BJ (cell line): Measurements from ENCODE around the gene TNS3. TPM values are rescaled to one million over a fixed set of nuclear protein-coding genes. Genes with fewer than 3 reads are reported as not detected.

Source experiments
- CTCF ChIA-PET: fragments of 350-600 bp; formaldehyde crosslinking; extraction: SDS; loops from one replicate; lab custom pipeline; 2021; ENCODE audit warnings: antibody characterized with exemption, inconsistent platforms; lab: Yijun Ruan, JAX
- POLR2A ChIA-PET: fragments of 300-600 bp; sonication (Branson Sonifier 250); formaldehyde crosslinking; extraction: SDS; loops from one replicate; lab custom pipeline; 2021; ENCODE audit warnings: antibody characterized with exemption; lab: Charles Lee
- DNase-seq: peaks from one replicate; pipeline ENCODE4 v3.0.0-alpha.2; 2011; ENCODE audit warnings: low read depth
- H3K27me3 ChIP-seq: 2 replicates; pipeline ENCODE4 v1.6.0; 2011; ENCODE audit warnings: low read length; ENCODE audit not compliant: control insufficient read depth, insufficient read depth
- H3K36me3 ChIP-seq: 2 replicates; pipeline ENCODE4 v1.5.1; 2011; ENCODE audit warnings: low read length; ENCODE audit not compliant: control insufficient read depth, insufficient read depth
- H3K4me3 ChIP-seq: 2 replicates; pipeline ENCODE4 v1.5.1; 2011; ENCODE audit warnings: low read depth, mild to moderate bottlenecking, control low read depth, low read length
- polyA plus RNA-seq: library from polyadenylated mRNA; depleted of rRNA; stranded (reverse); fragments of >200 nt; gene quantifications from 2 replicates; pipeline ENCODE4 v1.2.3, GENCODE V29; 2011
- TF ChIP-seq, protein P1 (sequence below): IDR thresholded peaks from 2 replicates; pipeline ENCODE4 v1.5.1; 2011; ENCODE audit warnings: low read depth, mild to moderate bottlenecking, control low read depth, inconsistent platforms, low read length, moderate library complexity; ENCODE audit not compliant: insufficient read depth

TNS3 gene
- polyA plus RNA-seq, 1 experiment = 126 TPM

DNA sequence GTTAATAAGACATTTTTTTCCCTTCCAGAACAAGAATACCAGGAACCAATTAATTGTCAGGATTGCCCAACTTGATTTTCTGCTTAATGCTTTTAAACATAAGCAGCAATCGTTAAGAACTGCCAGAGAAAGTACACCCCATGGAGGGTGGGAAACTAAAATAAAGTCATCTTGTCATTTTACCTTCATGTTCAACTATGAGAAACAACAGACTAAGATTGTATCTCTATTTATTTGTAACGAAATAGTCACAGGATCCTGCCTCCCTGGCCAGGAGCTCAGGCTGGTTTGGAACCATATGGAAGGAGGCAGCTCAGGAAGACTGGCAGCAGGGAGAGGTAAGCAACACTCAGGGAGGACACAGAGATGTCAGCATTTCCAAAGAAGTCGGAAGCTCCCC is 129.6 kb downstream of the TNS3 start:
- POLR2A ChIA-PET = no interaction called here
- no peak for DNase-seq
- CTCF ChIA-PET = interaction anchor here (1.4 kb wide), 1 partner anchor 209 kb away, joined by 3 read pairs; no protein-coding TSS in a partner anchor
- Histone ChIP-seq H3K27me3 (no peaks in the 10 kb centered on the region), H3K4me3 (no peak overlapping the region), H3K36me3 (peaks cover 23% of the 10 kb centered on the region)
- TF ChIP-seq, protein P1, sequence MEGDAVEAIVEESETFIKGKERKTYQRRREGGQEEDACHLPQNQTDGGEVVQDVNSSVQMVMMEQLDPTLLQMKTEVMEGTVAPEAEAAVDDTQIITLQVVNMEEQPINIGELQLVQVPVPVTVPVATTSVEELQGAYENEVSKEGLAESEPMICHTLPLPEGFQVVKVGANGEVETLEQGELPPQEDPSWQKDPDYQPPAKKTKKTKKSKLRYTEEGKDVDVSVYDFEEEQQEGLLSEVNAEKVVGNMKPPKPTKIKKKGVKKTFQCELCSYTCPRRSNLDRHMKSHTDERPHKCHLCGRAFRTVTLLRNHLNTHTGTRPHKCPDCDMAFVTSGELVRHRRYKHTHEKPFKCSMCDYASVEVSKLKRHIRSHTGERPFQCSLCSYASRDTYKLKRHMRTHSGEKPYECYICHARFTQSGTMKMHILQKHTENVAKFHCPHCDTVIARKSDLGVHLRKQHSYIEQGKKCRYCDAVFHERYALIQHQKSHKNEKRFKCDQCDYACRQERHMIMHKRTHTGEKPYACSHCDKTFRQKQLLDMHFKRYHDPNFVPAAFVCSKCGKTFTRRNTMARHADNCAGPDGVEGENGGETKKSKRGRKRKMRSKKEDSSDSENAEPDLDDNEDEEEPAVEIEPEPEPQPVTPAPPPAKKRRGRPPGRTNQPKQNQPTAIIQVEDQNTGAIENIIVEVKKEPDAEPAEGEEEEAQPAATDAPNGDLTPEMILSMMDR = no peak

DNA sequence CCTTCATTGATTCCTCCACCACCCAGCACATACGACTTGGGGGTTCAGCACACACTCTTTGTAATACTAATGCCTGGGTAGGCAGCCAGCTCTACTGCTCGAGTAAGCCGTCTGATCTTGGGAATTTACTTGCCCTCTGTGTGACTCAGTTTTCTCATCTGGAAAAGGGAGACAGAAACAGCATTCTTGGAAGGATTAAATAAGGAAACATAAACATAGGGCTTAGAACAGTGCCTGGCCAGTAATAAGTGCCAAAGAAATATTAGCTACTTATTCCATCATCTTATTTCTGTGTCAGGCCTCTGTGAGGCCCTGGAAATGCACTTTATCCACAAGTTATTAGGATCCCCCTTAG is 130.1 kb downstream of the TNS3 start:
- TF ChIP-seq, protein P1 = no peak
- DNase-seq = no peak
- POLR2A ChIA-PET = interaction anchor here (0.6 kb wide), 1 partner anchor 110 kb away, joined by 3 read pairs; no protein-coding TSS in a partner anchor
- CTCF ChIA-PET = no interaction called here
- Histone ChIP-seq H3K27me3 (no peaks in the 10 kb centered on the region), H3K36me3 (peaks cover 28% of the 10 kb centered on the region), H3K4me3 (no peak overlapping the region)

DNA sequence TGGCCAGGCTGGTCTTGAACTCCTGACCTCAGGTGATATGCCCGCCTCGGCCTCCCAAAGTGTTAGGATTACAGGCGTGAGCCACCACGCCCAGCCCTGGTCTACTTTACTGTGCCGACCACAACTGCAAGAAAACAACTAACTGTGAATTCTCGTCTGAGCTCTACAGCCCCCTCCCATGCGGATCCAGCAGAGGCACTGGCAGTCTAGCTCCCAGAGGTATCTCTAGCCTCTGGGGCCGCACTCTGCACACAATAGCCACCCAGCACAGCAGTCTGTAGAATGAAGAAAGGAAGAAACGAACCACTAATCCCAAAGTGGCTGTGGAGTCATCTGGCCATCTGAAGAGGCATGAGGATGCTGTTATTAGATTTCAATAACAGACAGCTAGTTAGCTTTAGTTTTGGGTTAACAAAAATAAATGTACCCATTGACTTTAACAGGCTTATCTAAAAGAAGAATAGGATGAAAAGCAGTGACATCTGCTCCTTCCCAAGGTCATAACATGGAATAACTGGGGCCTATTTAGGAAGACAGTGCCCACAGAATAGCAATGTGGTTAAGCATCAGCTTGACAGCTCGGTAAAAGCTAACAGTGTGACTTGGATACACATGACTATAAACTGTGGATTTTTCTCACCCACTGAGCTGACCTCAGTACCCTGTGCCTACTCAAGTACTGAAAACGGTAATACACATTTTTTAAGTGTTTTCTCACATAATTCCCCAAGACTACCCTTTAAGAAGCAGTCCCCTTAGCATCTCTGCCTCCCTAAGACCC is 131.9 kb downstream of the TNS3 start:
- H3K36me3 ChIP-seq = peaks cover 22% of the 10 kb centered on the region
- DNase-seq = peak; percentile 90
- H3K27me3 ChIP-seq = no peaks in the 10 kb centered on the region
- H3K4me3 ChIP-seq = no peak overlapping the region
- TF ChIP-seq, protein P1 = no peak
- CTCF ChIA-PET = interaction anchor here (1.0 to 1.1 kb wide), 2 partner anchors 184 to 369 kb away, joined by 3 read pairs; no protein-coding TSS in a partner anchor
- POLR2A ChIA-PET = no interaction called here

DNA sequence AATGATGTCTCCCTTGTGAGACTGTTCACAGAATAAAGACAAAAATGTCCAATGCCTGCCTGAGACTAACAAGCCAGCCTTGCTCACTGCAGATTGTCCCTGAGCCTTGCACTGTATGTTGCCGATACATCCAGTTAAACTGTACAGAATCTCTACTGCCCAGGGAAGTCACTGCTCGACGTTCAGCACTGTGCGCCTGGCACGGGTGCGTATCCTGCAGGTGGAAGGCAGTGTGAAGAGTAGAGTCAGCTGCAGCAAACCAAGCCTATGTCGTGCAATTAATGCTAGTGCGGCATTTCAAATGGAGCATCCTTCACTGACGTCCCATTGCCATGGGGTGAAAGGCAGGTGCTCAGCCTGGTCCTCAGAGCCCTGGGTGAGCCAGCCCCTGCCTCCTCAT is 132.9 kb downstream of the TNS3 start:
- CTCF ChIA-PET = no interaction called here
- Histone ChIP-seq H3K27me3 (no peaks in the 10 kb centered on the region), H3K36me3 (peaks cover 22% of the 10 kb centered on the region), H3K4me3 (no peak overlapping the region)
- POLR2A ChIA-PET = no interaction called here
- TF ChIP-seq, protein P1 = no peak
- DNase-seq = no peak

DNA sequence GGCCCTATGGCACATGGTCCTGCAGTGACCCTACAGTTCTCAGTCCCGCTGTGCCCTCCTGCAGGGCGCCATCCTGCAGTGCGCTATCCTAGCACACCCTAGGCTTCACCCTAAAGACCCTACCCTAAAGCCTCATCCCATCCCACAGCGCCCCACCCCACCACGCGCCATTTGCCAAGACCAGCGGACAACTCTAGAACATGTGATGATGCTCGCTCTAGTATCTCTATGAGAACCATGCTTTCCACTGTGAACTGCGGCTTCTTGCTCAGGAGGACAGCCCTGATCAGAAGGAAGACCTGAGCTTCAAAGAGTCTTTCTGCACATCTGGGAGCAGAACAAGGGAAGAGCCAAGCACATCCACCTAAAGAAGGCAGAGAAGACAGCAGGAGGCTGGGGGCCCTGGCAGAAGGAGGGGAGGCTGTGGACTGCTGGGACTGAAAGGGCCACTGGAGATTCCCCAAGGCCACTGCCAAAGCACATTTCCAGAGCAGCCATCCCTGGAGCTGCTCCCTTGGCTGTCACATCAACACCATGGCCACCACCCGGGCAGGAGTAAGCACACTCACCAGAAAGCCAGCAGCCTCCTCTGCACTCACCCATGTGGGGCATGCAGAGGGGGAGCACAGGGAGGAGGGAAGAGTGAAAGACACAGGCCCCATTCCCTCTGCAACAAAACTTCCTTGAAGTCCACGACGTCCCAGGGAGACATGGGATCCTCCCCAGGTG is 134.1 kb downstream of the TNS3 start:
- DNase-seq = no peak
- POLR2A ChIA-PET = no interaction called here
- H3K27me3 ChIP-seq = no peaks in the 10 kb centered on the region
- TF ChIP-seq, protein P1 = no peak
- CTCF ChIA-PET = no interaction called here
- H3K4me3 ChIP-seq = no peak overlapping the region
- peaks cover 22% of the 10 kb centered on the region for H3K36me3 ChIP-seq
